HL-60 (cell line): ENCODE measurements around the gene ME1.
"Not testable (repeated sequence)": the region's sequence is repeated elsewhere in the genome, so short reads cannot be mapped to it uniquely, and the experiment has no call there.

Experiments
- DNase-seq, 2 experiments: peaks; one replicate each; pipeline ENCODE4 v3.0.0-alpha.2; 2010 to 2020; ENCODE audit warnings: low read depth in 1 of 2, low spot score in 1 of 2
- H3K27ac ChIP-seq: fragments of 250-450 bp; sonication (Bioruptor Pico); replicated peaks from 2 replicates; pipeline ENCODE4 v1.5.1; 2020; ENCODE audit warnings: mild to moderate bottlenecking, moderate library complexity
- H3K27me3 ChIP-seq: fragments of 250-450 bp; sonication (Bioruptor Pico); 2 replicates; pipeline ENCODE4 v1.5.1; 2021; ENCODE audit warnings: mild to moderate bottlenecking, moderate library complexity; ENCODE audit not compliant: insufficient read depth, poor library complexity, severe bottlenecking
- H3K4me3 ChIP-seq: replicated peaks from 2 replicates; pipeline ENCODE4 v1.5.1; 2011; ENCODE audit warnings: mild to moderate bottlenecking, control low read depth, low read length; ENCODE audit not compliant: insufficient read depth
- CTCF ChIP-seq: IDR thresholded peaks from one replicate; pipeline ENCODE4 v1.5.1; 2011; ENCODE audit warnings: low read length, control low read depth, inconsistent platforms; ENCODE audit not compliant: insufficient read depth
- GABPA ChIP-seq: IDR thresholded peaks from 2 replicates; pipeline ENCODE4 v1.6.1; 2012; ENCODE audit warnings: low read depth
- POLR2AphosphoS5 ChIP-seq: IDR thresholded peaks from 2 replicates; pipeline ENCODE4 v1.6.1; 2012; ENCODE audit warnings: low read depth
- REST ChIP-seq: IDR thresholded peaks from 2 replicates; pipeline ENCODE4 v1.6.1; 2012; ENCODE audit warnings: low read depth; ENCODE audit not compliant: insufficient replicate concordance
- SPI1 ChIP-seq: IDR thresholded peaks from 2 replicates; pipeline ENCODE4 v1.6.1; 2012; ENCODE audit warnings: low read depth, mild to moderate bottlenecking, borderline replicate concordance

The ME1 gene

DNA sequence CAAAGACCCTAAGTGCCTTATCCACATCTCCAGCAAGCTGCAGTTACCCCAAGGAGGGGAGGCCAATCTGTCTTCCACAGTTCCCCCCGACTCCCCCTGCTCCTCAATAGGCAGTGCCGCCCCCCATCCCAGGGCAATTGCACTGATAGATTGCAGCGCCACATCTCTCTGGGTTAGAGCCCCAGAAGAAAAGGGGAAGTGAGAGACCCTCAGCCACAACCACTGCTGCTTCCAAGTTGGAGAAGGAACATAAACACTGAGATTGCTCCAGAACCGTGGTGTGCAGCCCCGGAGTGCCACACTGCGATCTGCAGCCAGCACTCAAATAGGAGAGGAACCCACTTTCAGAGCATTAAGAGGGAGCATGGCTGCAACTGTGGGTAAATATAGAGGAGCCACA lies 136.2 kb downstream of the ME1 start:
- TF ChIP-seq SPI1 = peak; percentile 31; the same call in 1 of the 2 replicates
- TF ChIP-seq GABPA = no peak
- DNase-seq = no peak
- Histone ChIP-seq H3K27ac (no peak overlapping the region), H3K27me3 (no peaks in the 10 kb centered on the region), H3K4me3 (no peak overlapping the region)

DNA sequence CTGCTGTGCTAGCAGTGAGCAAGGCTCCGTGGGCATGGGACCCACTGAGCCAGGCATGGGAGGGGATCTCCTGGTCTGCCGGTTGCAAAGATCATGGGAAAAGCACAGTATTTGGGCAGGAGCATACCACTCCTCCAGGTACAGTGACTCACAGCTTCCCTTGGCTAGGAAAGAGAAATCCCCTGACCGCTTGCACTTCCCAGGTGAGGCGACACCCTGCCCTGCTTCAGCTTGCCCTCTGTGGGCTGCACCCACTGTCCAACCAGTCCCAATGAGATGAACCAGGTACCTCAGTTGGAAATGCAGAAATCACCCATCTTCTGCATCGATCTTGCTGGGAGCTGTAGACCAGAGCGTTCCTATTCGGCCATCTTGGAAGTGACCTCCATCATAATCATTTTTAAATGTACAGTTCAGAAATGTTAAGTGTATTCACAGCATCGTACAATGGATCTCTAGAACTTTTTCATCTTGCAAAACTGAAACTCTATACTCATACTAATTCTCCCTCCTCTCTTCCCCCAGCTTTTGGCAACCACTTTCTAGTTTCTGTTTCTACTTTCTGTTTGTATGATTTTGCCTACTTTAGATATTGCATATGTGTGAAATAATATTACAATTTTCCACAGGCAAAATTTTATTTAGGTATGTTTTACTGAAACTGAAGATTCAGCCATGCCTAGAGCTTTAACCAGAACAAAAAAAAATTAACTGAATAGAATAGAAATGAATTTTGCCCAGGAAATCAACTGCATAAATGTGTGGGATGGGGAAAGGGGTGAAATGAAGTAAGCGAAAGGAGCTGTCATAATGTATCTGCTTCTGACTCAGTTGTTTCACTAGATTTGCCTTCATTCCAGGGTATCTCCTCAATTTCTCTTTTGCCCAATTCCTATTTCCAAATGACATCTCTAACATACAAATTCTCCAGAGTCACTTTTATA lies 137.7 kb downstream of the ME1 start:
- no peak for DNase-seq
- H3K4me3 ChIP-seq = no peak overlapping the region
- H3K27ac ChIP-seq = no peak overlapping the region
- TF ChIP-seq SPI1 = no peak
- TF ChIP-seq REST = no peak
- TF ChIP-seq POLR2AphosphoS5 = no peak
- TF ChIP-seq CTCF = no peak
- no peak for TF ChIP-seq GABPA
- no peaks in the 10 kb centered on the region for H3K27me3 ChIP-seq

GRCh38 chr6:83287298-83287697 lies 143.6 kb downstream of the ME1 start:
- H3K27ac ChIP-seq = not testable (repeated sequence)

DNA sequence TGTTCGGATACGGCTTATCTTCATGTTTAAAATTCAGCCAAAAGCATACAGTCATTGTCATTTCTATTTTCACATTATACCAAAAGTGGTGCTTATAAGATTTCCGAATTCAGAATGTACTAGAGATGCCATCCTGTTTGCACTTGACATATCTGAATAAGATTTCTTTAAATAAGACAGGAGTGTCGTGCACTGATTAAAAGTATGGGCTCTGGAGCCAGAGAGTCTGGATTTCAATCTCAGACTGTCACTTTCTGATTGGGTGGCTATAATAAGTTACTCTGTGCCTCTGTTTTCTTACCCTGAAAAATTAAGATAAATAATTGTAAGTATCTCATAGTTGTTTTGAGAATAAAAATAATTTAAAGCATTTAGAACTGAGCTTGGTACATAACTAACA lies 144.9 kb downstream of the ME1 start:
- H3K27me3 ChIP-seq = no peaks in the 10 kb centered on the region
- TF ChIP-seq CTCF (no peak), GABPA (no peak), SPI1 (no peak)

More at GRCh38 chr6:83287298-83287697, 143.6 kb downstream of the ME1 start:
- not testable (repeated sequence) for H3K4me3 ChIP-seq, DNase-seq, H3K27me3 ChIP-seq

DNA sequence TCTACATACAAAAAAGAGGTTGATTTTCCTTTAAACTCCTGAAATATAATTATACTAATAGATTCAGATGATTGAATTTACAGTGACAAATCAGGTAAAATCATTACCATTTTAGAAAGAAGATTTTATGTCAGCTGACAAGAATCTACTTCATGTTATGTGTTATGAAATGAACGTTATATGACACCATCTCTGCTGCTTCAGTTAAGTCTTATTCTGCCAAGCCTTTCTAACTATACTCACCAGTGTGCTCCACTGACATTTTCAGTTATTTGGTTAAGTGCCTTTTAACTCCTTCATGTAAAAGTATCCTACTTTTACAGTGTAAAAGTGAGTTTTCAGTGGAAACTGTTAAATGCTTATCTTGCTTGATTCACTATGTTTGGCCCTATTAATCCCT lies 157.3 kb downstream of the ME1 start:
- Histone ChIP-seq H3K27me3 (no peaks in the 10 kb centered on the region), H3K4me3 (no peak overlapping the region), H3K27ac (no peak overlapping the region)
- DNase-seq = no peak
- TF ChIP-seq REST (no peak), POLR2AphosphoS5 (no peak), CTCF (no peak), SPI1 (no peak), GABPA (no peak)

More for the DNA sequence above, 144.9 kb downstream of the ME1 start:
- DNase-seq = no peak
- Histone ChIP-seq H3K27ac (no peak overlapping the region), H3K4me3 (no peak overlapping the region)
